Mucosa of descending colon (tissue), 3 donors: ENCODE results near the gene KRTAP6-2. TPM values are rescaled to one million over a fixed set of nuclear protein-coding genes. Genes with fewer than 3 reads are reported as not detected.

Source experiments
- ATAC-seq: fragments of 200-7000 bp; cut with Tn5 transposase; one replicate; pipeline ENCODE4 v1.9.1; 2020; ENCODE audit warnings: mild to moderate bottlenecking, moderate library complexity
- DNase-seq, 3 donors: peaks; one replicate each; pipeline ENCODE4 v3.0.0-alpha.2; 2020
- H3K36me3 ChIP-seq: fragments of 200-600 bp; one replicate; pipeline ENCODE4 v1.8.0; 2021; ENCODE audit warnings: low read depth, mild to moderate bottlenecking
- H3K4me1 ChIP-seq: fragments of 200-600 bp; one replicate; pipeline ENCODE4 v1.8.0; 2021; ENCODE audit warnings: low read depth, mild to moderate bottlenecking
- H3K4me3 ChIP-seq: fragments of 200-600 bp; one replicate; pipeline ENCODE4 v1.8.0; 2021; ENCODE audit warnings: mild to moderate bottlenecking
- H3K9me3 ChIP-seq: fragments of 200-600 bp; one replicate; pipeline ENCODE4 v1.8.0; 2021; ENCODE audit warnings: mild to moderate bottlenecking
- CTCF ChIP-seq: fragments of 200-600 bp; IDR thresholded peaks from one replicate; pipeline ENCODE4 v1.8.0; 2022; ENCODE audit warnings: antibody characterized with exemption, mild to moderate bottlenecking
- intact Hi-C, 2 donors: fragments of 100-400 bp; cut with DNase I in 1 of 2; cut with micrococcal nuclease in 1 of 2; formaldehyde crosslinking; loops; one replicate each; pipeline versions ENCODE4 v1.11.0 to v1.11.1; 2022; cut with DNase I, micrococcal nuclease
- total RNA-seq, 3 donors: library from RNA; stranded (reverse); fragmentation: NEBNext Ultra II Directional in 2 of 3; extraction: Animal tissue kit (Norgen Biotek cat#: 25700) in 2 of 3; gene quantifications; one replicate each; pipeline versions ENCODE4 v1.2.1 to v1.2.4, GENCODE V29; 2021 to 2023
- donor health status: DM: no; HTN: no; CAD: no; lungs with moderate emphysema.
- donor health status: DM: no; HTN: no; CAD: no.
- donor health status: DM: no; HTN: yes; CAD: no.

Gene KRTAP6-2
- total RNA-seq, 3 donors from 2014 or later: not detected

GRCh38 chr21:30600787-30601186 lies 2.1 kb upstream of the KRTAP6-2 start, which contains the start of gene KRTAP22-1:
Gene KRTAP22-1, plus strand, starts transcription at chr21:30601087.
- ATAC-seq (no peak), DNase-seq (no peak)
- no peak for TF ChIP-seq CTCF
- H3K9me3 ChIP-seq: peaks cover 44% of the 10 kb centered on the region
- no peak within 1 kb of the TSS for H3K4me3 ChIP-seq
- H3K36me3 ChIP-seq: no peaks in the 10 kb centered on the region
- intact Hi-C loops: no loop called here
- H3K4me1 ChIP-seq: no peaks in the 10 kb centered on the region

GRCh38 chr21:30592140-30592539 lies 6.6 kb downstream of the KRTAP6-2 start, which contains the start of gene KRTAP6-3:
Gene KRTAP6-3, plus strand, starts transcription at chr21:30592440. Its CDS starts 6 bp downstream, at chr21:30592446.
- intact Hi-C loops: no loop called here
- DNase-seq (no peak), ATAC-seq (no peak)
- no peaks in the 10 kb centered on the region for H3K4me1 ChIP-seq
- peaks cover 44% of the 10 kb centered on the region for H3K9me3 ChIP-seq
- no peak within 1 kb of the TSS for H3K4me3 ChIP-seq
- no peak for TF ChIP-seq CTCF
- no peaks in the 10 kb centered on the region for H3K36me3 ChIP-seq

GRCh38 chr21:30590297-30590696 lies 8.4 kb downstream of the KRTAP6-2 start, which contains the start of gene KRTAP22-2:
Gene KRTAP22-2, minus strand, starts transcription at chr21:30590397.
- no peak for ATAC-seq
- no peak for TF ChIP-seq CTCF
- H3K36me3 ChIP-seq: no peaks in the 10 kb centered on the region
- no peaks in the 10 kb centered on the region for H3K4me1 ChIP-seq
- DNase-seq: no peak
- no peak within 1 kb of the TSS for H3K4me3 ChIP-seq
- intact Hi-C loops: no loop called here
- peaks cover 44% of the 10 kb centered on the region for H3K9me3 ChIP-seq

- H3K4me1 ChIP-seq: no peaks in the 10 kb centered on the region
- no peak overlapping the region for H3K4me3 ChIP-seq
- DNase-seq (no peak), ATAC-seq (no peak)
- intact Hi-C loops: no loop called here
- no peak for TF ChIP-seq CTCF
- H3K9me3 ChIP-seq: peaks cover 42% of the 10 kb centered on the region
- H3K36me3 ChIP-seq: no peaks in the 10 kb centered on the region
Measured at GRCh38 chr21:30582870-30583269, 15.8 kb downstream of the KRTAP6-2 start.

- no peak for TF ChIP-seq CTCF
- no peak for ATAC-seq
- no peaks in the 10 kb centered on the region for H3K4me1 ChIP-seq
Measured at GRCh38 chr21:30580132-30580531, 18.6 kb downstream of the KRTAP6-2 start.

GRCh38 chr21:30579346-30579745 lies 19.4 kb downstream of the KRTAP6-2 start:
- DNase-seq: no peak
- TF ChIP-seq CTCF: no peak

More at GRCh38 chr21:30580132-30580531, 18.6 kb downstream of the KRTAP6-2 start:
- DNase-seq: no peak
- H3K36me3 ChIP-seq: no peaks in the 10 kb centered on the region
- intact Hi-C loops: no loop called here
- no peak overlapping the region for H3K4me3 ChIP-seq
- H3K9me3 ChIP-seq: peaks cover 50% of the 10 kb centered on the region

More at GRCh38 chr21:30579346-30579745, 19.4 kb downstream of the KRTAP6-2 start:
- no peak overlapping the region for H3K4me3 ChIP-seq
- peaks cover 43% of the 10 kb centered on the region for H3K9me3 ChIP-seq
- intact Hi-C loops: no loop called here
- no peaks in the 10 kb centered on the region for H3K36me3 ChIP-seq
- no peak for ATAC-seq
- no peaks in the 10 kb centered on the region for H3K4me1 ChIP-seq
